Heart right ventricle (tissue), 16 donors: ENCODE measurements around the gene VCAM1. TPM values are rescaled to one million over a fixed set of nuclear protein-coding genes. Genes with fewer than 3 reads are reported as not detected.

Source experiments
- ATAC-seq, 8 donors: fragments of 200-7000 bp; cut with Tn5 transposase; one replicate each; pipeline ENCODE4 v1.9.1; 2020; ENCODE audit warnings: mild to moderate bottlenecking in 8 of 8, moderate library complexity in 8 of 8, moderate number of reproducible peaks in 1 of 8
- DNase-seq, 2 donors: peaks; one replicate each; pipeline ENCODE4 v3.0.0-alpha.2; 2020
- H3K27ac ChIP-seq, 10 donors: fragments of 200-600 bp; sonication (generic) in 2 of 10; one replicate each; pipeline versions ENCODE4 v1.5.0 to v1.8.0; 2020 to 2022; ENCODE audit warnings: mild to moderate bottlenecking in 3 of 10
- H3K27me3 ChIP-seq, 7 donors: fragments of 200-600 bp; one replicate each; pipeline ENCODE4 v1.8.0; 2021 to 2022; ENCODE audit warnings: mild to moderate bottlenecking in 2 of 7
- H3K36me3 ChIP-seq, 9 donors: fragments of 200-600 bp; sonication (generic) in 1 of 9; one replicate each; pipeline versions ENCODE4 v1.5.0 to v1.8.0; 2020 to 2022; ENCODE audit warnings: mild to moderate bottlenecking in 2 of 9
- H3K4me1 ChIP-seq, 9 donors: fragments of 200-600 bp; sonication (generic) in 1 of 9; one replicate each; pipeline versions ENCODE4 v1.5.0 to v1.8.0; 2020 to 2022; ENCODE audit warnings: mild to moderate bottlenecking in 4 of 9
- H3K4me3 ChIP-seq, 10 donors: fragments of 200-600 bp; sonication (generic) in 2 of 10; one replicate each; pipeline versions ENCODE4 v1.5.0 to v1.8.0; 2020 to 2022; ENCODE audit warnings: mild to moderate bottlenecking in 7 of 10, moderate library complexity in 2 of 10
- H3K9me3 ChIP-seq, 11 donors: fragments of 200-600 bp in 10 of 11; sonication (generic) in 2 of 11; one replicate each; pipeline versions ENCODE4 v1.5.0 to v1.8.0; 2013 to 2022; ENCODE audit warnings: mild to moderate bottlenecking in 2 of 11, control low read depth in 1 of 11, moderate library complexity in 1 of 11
- WGBS, 2 donors: extraction: QIAGEN DNeasy Blood & Tissue Kit; methylation state at CpG; one replicate each; pipeline ENCODE4 v1.1.7; 2013; ENCODE audit warnings: inconsistent platforms in 1 of 2; 5-methylcytosine and 5-hydroxymethylcytosine counted together
- intact Hi-C, 10 donors: fragments of 100-400 bp; cut with DNase I; formaldehyde crosslinking; loops; one replicate each; pipeline versions ENCODE4 v1.11.1 to v1.14.2; 2022
- polyA plus RNA-seq, 2 donors: library from polyadenylated mRNA; stranded (reverse); fragments of 200-250 nt; gene quantifications; one replicate each; pipeline ENCODE4 v1.2.3, GENCODE V29; 2013
- total RNA-seq, 10 donors: library from RNA; stranded (reverse); fragmentation: NEBNext Ultra II Directional in 3 of 10; extraction: Animal tissue kit (Norgen Biotek cat#: 25700) in 3 of 10; gene quantifications; one replicate each; pipeline versions ENCODE4 v1.2.1 to v1.2.4, GENCODE V29; 2021 to 2023
- TF ChIP-seq, protein P1 (sequence below), 9 donors: fragments of 200-600 bp; sonication (generic) in 2 of 9; IDR thresholded peaks; one replicate each; pipeline versions ENCODE4 v1.5.0 to v1.8.0; 2021 to 2022; ENCODE audit warnings: antibody characterized with exemption in 9 of 9, mild to moderate bottlenecking in 5 of 9, moderate library complexity in 1 of 9
- donor health status: Arrhythmogenic right ventricular cardiomyopathy.
- donor health status: ischemic (EF 13 %, LVEDD 7.1; RV severe dilation, severe dysfunction).
- donor health status: healthy with polysubstance abuse.
- donor health status: DM: no; HTN: yes; CAD: no.
- donor health status: DM: no; HTN: no; CAD: no.
- donor health status: ischemic (EF 25% LVEDD 6.9; RV normal size, moderate dysfunction).
- donor health status: ischemic (EF 25% LVEDD 5.7; RV mildly dilated, moderate dysfunction).
- donor health status: healthy.
- donor health status: DM: yes; HTN: yes; CAD: no.
- donor health status: Ischemic cardiomyopathy.
- donor health status: ischemic (EF 35%, LVEDD 5.7; RV mildly dilated, moderate dysfunction).
- donor health status: nonischemic (EF 11% LVEDD 7.7; RV severe dilation, severe dysfunction).
- donor health status: DM: yes; HTN: yes; CAD: no.
- donor health status: PGD.
- donor health status: ischemic (EF 29% LVEDD 5.4; RV normal size, mild dysfunction).
- donor health status: nonischemic (EF 23%, LVEDD 6.1; RV moderate dilation, normal function).

The VCAM1 gene
- total and polyA plus RNA-seq, 12 donors = 2.2 to 38.5 (median 5.8) TPM

DNA sequence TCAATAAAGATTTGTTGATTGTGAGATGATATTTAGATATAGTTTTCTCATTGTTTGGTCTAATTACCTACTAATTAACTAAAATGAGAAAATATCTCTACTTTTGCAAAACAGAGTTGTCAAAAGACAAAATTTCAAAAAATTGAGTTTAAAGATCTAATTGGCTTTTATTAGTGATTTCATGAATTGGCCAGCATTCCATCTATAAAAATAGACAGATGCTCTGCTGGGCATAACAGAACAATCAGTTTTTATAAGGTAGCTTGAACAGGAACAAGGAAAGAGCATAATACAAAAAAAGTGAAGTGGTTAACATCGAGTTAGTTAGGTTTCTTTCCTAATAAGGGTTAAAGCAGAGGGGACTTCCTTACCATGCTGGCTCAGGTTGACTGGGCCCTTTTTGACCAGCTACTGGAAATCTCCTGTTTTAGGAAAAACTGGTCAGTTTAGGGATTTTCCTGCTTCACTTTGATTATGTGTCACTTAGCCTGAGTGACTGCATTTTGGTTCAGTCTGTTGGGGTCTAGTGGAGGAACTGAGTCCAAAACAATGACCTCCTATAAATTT lies 63.0 kb downstream of the VCAM1 start:
- Histone ChIP-seq H3K4me1 (peaks cover 0 to 17% (median 0%) of the 10 kb centered on the region in 9 donors), H3K27me3 (no peaks in the 10 kb centered on the region), H3K4me3 (no peak overlapping the region), H3K27ac (no peak overlapping the region), H3K9me3 (peaks cover 0 to 13% (median 0%) of the 10 kb centered on the region in 11 donors), H3K36me3 (no peaks in the 10 kb centered on the region)
- intact Hi-C loops = no loop called here
- 81 to 88% methylated on average over 1 of the region's 1 CpG for WGBS, 2 donors
- TF ChIP-seq, protein P1, sequence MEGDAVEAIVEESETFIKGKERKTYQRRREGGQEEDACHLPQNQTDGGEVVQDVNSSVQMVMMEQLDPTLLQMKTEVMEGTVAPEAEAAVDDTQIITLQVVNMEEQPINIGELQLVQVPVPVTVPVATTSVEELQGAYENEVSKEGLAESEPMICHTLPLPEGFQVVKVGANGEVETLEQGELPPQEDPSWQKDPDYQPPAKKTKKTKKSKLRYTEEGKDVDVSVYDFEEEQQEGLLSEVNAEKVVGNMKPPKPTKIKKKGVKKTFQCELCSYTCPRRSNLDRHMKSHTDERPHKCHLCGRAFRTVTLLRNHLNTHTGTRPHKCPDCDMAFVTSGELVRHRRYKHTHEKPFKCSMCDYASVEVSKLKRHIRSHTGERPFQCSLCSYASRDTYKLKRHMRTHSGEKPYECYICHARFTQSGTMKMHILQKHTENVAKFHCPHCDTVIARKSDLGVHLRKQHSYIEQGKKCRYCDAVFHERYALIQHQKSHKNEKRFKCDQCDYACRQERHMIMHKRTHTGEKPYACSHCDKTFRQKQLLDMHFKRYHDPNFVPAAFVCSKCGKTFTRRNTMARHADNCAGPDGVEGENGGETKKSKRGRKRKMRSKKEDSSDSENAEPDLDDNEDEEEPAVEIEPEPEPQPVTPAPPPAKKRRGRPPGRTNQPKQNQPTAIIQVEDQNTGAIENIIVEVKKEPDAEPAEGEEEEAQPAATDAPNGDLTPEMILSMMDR (IDR thresholded peaks at IDR 0.05) = no peak
- DNase-seq = no peak
- ATAC-seq = no peak

DNA sequence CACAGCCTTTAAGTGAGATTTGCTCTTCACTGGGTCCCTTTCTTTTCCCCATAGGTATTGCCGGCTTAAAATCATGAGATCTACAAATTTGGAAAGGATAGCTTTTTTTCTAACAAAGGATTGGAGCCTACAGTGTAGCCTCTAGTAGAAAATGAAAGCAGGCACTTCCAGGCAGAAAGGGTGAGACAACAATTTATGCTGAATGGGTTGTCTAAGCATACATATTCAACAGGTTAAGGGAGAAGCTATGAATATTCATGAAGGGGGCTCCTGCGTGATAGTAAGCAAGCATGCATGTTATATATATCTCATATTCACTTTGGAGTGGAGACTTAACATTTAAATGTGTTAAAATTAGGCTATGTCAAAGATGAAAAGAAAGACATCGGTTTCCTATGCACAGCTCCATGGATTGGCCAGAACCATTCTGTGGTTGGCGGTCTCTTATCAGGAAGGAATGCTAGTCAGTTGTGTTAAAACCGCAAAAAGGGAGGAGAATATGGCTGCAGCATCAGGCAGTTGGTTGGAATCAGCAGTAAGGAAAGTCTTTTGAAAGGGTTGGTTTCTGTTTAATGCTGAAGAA lies 66.0 kb downstream of the VCAM1 start:
- no peaks in the 10 kb centered on the region for H3K36me3 ChIP-seq
- TF ChIP-seq, protein P1 (IDR thresholded peaks at IDR 0.05) = no peak

DNA sequence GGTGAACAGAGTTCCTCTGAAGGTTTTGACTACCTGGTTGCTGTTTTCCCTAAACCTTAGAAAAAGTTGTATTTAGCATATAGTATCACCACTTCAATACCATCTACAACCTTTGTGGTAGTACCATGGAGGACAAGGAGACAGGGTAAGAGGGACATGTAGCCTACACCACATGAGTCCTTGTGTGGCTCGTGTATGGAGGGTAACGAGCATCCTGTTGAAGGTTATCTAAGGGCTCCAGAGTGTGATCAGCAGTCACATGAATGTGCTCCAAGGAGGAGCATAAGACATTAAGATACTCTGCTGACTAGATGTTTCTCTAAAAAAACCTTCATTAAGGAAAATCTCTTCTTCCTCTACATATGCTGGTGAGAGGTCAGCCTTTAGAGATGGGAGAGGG lies 67.3 kb downstream of the VCAM1 start:
- Histone ChIP-seq H3K9me3 (peaks cover 0 to 4% (median 0%) of the 10 kb centered on the region in 11 donors), H3K4me3 (no peak overlapping the region), H3K27me3 (no peaks in the 10 kb centered on the region), H3K27ac (no peak overlapping the region), H3K4me1 (peaks cover 0 to 18% (median 0%) of the 10 kb centered on the region in 9 donors), H3K36me3 (no peaks in the 10 kb centered on the region)
- no peak for DNase-seq
- intact Hi-C loops = no loop called here
- ATAC-seq = no peak
- WGBS, 2 donors = 88 to 89% methylated on average over 2 of the region's 2 CpGs
- TF ChIP-seq, protein P1 (IDR thresholded peaks at IDR 0.05) = no peak

More for the DNA sequence above, 66.0 kb downstream of the VCAM1 start:
- peaks cover 0 to 17% (median 0%) of the 10 kb centered on the region in 9 donors for H3K4me1 ChIP-seq
- H3K27me3 ChIP-seq = no peaks in the 10 kb centered on the region
- H3K9me3 ChIP-seq = peaks cover 0 to 13% (median 0%) of the 10 kb centered on the region in 11 donors
- peak overlapping the region in 1 of 10 donors; percentile 22 for H3K27ac ChIP-seq
- DNase-seq (no peak), ATAC-seq (peak in 5 of 8 donors; percentile 48 to 80 (median 60))
- intact Hi-C loops = no loop called here
- peak overlapping the region in 4 of 10 donors; percentile 8 to 27 (median 15) for H3K4me3 ChIP-seq
- 34 to 36% methylated on average over 5 of the region's 5 CpGs for WGBS, 2 donors

Other genes starting within 250 kb of the VCAM1 start
- under 1 TPM in 4 of 10 donors, not detected in 6; 0.08 to 0.16 (median 0.12) TPM for gene GPR88, start 181.6 kb upstream of the VCAM1 start, total RNA-seq
- under 1 TPM; 0.06 to 0.22 TPM for gene GPR88, start 181.6 kb upstream of the VCAM1 start, polyA plus RNA-seq
- 10 to 100 TPM in 1 of 10 donors, 1 to 10 TPM in 9; 6.0 to 10.3 (median 8.2) TPM for gene EXTL2, start 175.1 kb downstream of the VCAM1 start, total RNA-seq
- gene EXTL2, start 175.1 kb downstream of the VCAM1 start, polyA plus RNA-seq = 10 to 100 TPM in 1 of 2 donors, 1 to 10 TPM in 1; 5.0 to 12.0 TPM
- gene SLC30A7, start 176.3 kb downstream of the VCAM1 start, total RNA-seq = 10 to 100 TPM in 1 of 10 donors, 1 to 10 TPM in 9; 4.0 to 16.2 (median 5.8) TPM
- 1 to 10 TPM; 1.7 to 2.6 TPM for gene SLC30A7, start 176.3 kb downstream of the VCAM1 start, polyA plus RNA-seq